Esophagus (tissue), 2 donors: ENCODE measurements around the gene PSMD2. TPM values are rescaled to one million over a fixed set of nuclear protein-coding genes. Genes with fewer than 3 reads are reported as not detected.

Experiments used
- H3K27ac ChIP-seq, 2 donors: one replicate each; pipeline ENCODE4 v1.5.1; 2013; ENCODE audit warnings: low read depth in 2 of 2, mild to moderate bottlenecking in 2 of 2, inconsistent platforms in 1 of 2, low read length in 1 of 2, moderate library complexity in 1 of 2
- H3K27me3 ChIP-seq, 2 donors: one replicate each; pipeline ENCODE4 v1.6.1; 2013; ENCODE audit warnings: low read length in 2 of 2, control low read depth in 1 of 2, mild to moderate bottlenecking in 1 of 2; ENCODE audit not compliant: insufficient read depth in 2 of 2, control insufficient read depth in 1 of 2
- H3K36me3 ChIP-seq, 2 donors: one replicate each; pipeline ENCODE4 v1.6.1; 2013; ENCODE audit warnings: low read length in 1 of 2; ENCODE audit not compliant: control insufficient read depth in 2 of 2, insufficient read depth in 2 of 2
- H3K4me1 ChIP-seq, 2 donors: one replicate each; pipeline ENCODE4 v1.6.1; 2013; ENCODE audit warnings: low read length in 1 of 2; ENCODE audit not compliant: control insufficient read depth in 2 of 2, insufficient read depth in 2 of 2
- H3K4me3 ChIP-seq, 2 donors: one replicate each; pipeline ENCODE4 v1.5.1; 2013; ENCODE audit warnings: low read length in 2 of 2, mild to moderate bottlenecking in 2 of 2, low read depth in 1 of 2, moderate library complexity in 1 of 2
- H3K9me3 ChIP-seq, 2 donors: one replicate each; pipeline ENCODE4 v1.6.1; 2013; ENCODE audit warnings: mild to moderate bottlenecking in 2 of 2, low read depth in 1 of 2, low read length in 1 of 2, moderate library complexity in 1 of 2; ENCODE audit not compliant: control insufficient read depth in 2 of 2, insufficient read depth in 1 of 2
- WGBS, 2 donors: extraction: QIAGEN DNeasy Blood & Tissue Kit; methylation state at CpG; one replicate each; pipeline ENCODE4 v1.1.7; 2013; 5-methylcytosine and 5-hydroxymethylcytosine counted together
- polyA plus RNA-seq, 2 donors: library from polyadenylated mRNA; stranded (reverse); fragments of 200-250 nt; gene quantifications; one replicate each; pipeline ENCODE4 v1.2.3, GENCODE V29; 2013
- donor health status: healthy with polysubstance abuse.
- donor health status: Bipolar disorder and iron deficiency.

The PSMD2 gene
- polyA plus RNA-seq, 2 donors = 50.1 to 156 TPM

GRCh38 chr3:184325715-184326369, 26.8 kb downstream of the PSMD2 start:
- 67 to 70% methylated on average over 6 of the region's 6 CpGs for WGBS, 2 donors
- Histone ChIP-seq H3K4me3 (no peak overlapping the region), H3K27ac (no peak overlapping the region), H3K36me3 (peaks cover 46 to 74% of the 10 kb centered on the region in 2 donors), H3K4me1 (peaks cover 0 to under 1% of the 10 kb centered on the region in 2 donors), H3K9me3 (no peaks in the 10 kb centered on the region), H3K27me3 (no peaks in the 10 kb centered on the region)

- Histone ChIP-seq H3K27ac (no peak overlapping the region), H3K4me1 (peaks cover 0 to 2% of the 10 kb centered on the region in 2 donors), H3K36me3 (peaks cover 52 to 76% of the 10 kb centered on the region in 2 donors), H3K4me3 (no peak overlapping the region), H3K27me3 (no peaks in the 10 kb centered on the region), H3K9me3 (no peaks in the 10 kb centered on the region)
- WGBS, 2 donors = 94 to 95% methylated on average over 21 of the region's 21 CpGs
Observed at GRCh38 chr3:184327171-184327570, 28.1 kb downstream of the PSMD2 start.

GRCh38 chr3:184328516-184328915, 29.5 kb downstream of the PSMD2 start:
- Histone ChIP-seq H3K27me3 (no peaks in the 10 kb centered on the region), H3K4me1 (peaks cover 0 to 2% of the 10 kb centered on the region in 2 donors), H3K36me3 (peaks cover 44 to 75% of the 10 kb centered on the region in 2 donors), H3K9me3 (no peaks in the 10 kb centered on the region), H3K27ac (no peak overlapping the region), H3K4me3 (no peak overlapping the region)
- 57 to 61% methylated on average over 3 of the region's 3 CpGs for WGBS, 2 donors

- Histone ChIP-seq H3K9me3 (no peaks in the 10 kb centered on the region), H3K36me3 (peaks cover 29 to 50% of the 10 kb centered on the region in 2 donors), H3K4me1 (peaks cover 2 to 10% of the 10 kb centered on the region in 2 donors), H3K27ac (peak overlapping the region; percentile 18 to 87), H3K4me3 (no peak overlapping the region), H3K27me3 (no peaks in the 10 kb centered on the region)
- 63 to 73% methylated on average over 10 of the region's 10 CpGs for WGBS, 2 donors
Observed at GRCh38 chr3:184332370-184333090, 33.5 kb downstream of the PSMD2 start.

GRCh38 chr3:184333190-184333589, 34.1 kb downstream of the PSMD2 start:
- WGBS, 2 donors = 79 to 86% methylated on average over 6 of the region's 6 CpGs
- H3K9me3 ChIP-seq = no peaks in the 10 kb centered on the region
- no peak overlapping the region for H3K4me3 ChIP-seq
- peaks cover 2 to 11% of the 10 kb centered on the region in 2 donors for H3K4me1 ChIP-seq
- peaks cover 24 to 45% of the 10 kb centered on the region in 2 donors for H3K36me3 ChIP-seq
- no peaks in the 10 kb centered on the region for H3K27me3 ChIP-seq
- H3K27ac ChIP-seq = peak overlapping the region; percentile 18 to 87

GRCh38 chr3:184333700-184334099, 34.7 kb downstream of the PSMD2 start:
- H3K36me3 ChIP-seq = peaks cover 19 to 40% of the 10 kb centered on the region in 2 donors
- H3K27me3 ChIP-seq = no peaks in the 10 kb centered on the region
- no peak overlapping the region for H3K4me3 ChIP-seq
- H3K9me3 ChIP-seq = no peaks in the 10 kb centered on the region
- H3K4me1 ChIP-seq = peaks cover 2 to 16% of the 10 kb centered on the region in 2 donors
- peak overlapping the region; percentile 18 to 71 for H3K27ac ChIP-seq
- 69 to 70% methylated on average over 3 of the region's 3 CpGs for WGBS, 2 donors

GRCh38 chr3:184334470-184335158, 35.6 kb downstream of the PSMD2 start:
- Histone ChIP-seq H3K9me3 (no peaks in the 10 kb centered on the region), H3K36me3 (peaks cover 19 to 36% of the 10 kb centered on the region in 2 donors), H3K27me3 (no peaks in the 10 kb centered on the region), H3K27ac (peak overlapping the region; percentile 98 to 99), H3K4me1 (peaks cover 2 to 18% of the 10 kb centered on the region in 2 donors), H3K4me3 (no peak overlapping the region)
- WGBS, 2 donors = 76 to 77% methylated on average over 15 of the region's 15 CpGs

- H3K9me3 ChIP-seq = no peaks in the 10 kb centered on the region
- peaks cover 19 to 35% of the 10 kb centered on the region in 2 donors for H3K36me3 ChIP-seq
- H3K27me3 ChIP-seq = no peaks in the 10 kb centered on the region
- H3K4me1 ChIP-seq = peaks cover 2 to 18% of the 10 kb centered on the region in 2 donors
- H3K4me3 ChIP-seq = peak overlapping the region in 1 of 2 donors; percentile 76
- 50 to 54% methylated on average over 4 of the region's 4 CpGs for WGBS, 2 donors
- peak overlapping the region; percentile 98 to 99 for H3K27ac ChIP-seq
Observed at GRCh38 chr3:184335291-184335660, 36.2 kb downstream of the PSMD2 start.

- Histone ChIP-seq H3K4me3 (peak overlapping the region; percentile 72 to 76), H3K9me3 (no peaks in the 10 kb centered on the region), H3K27me3 (no peaks in the 10 kb centered on the region), H3K4me1 (peaks cover 2 to 18% of the 10 kb centered on the region in 2 donors), H3K36me3 (peaks cover 19 to 34% of the 10 kb centered on the region in 2 donors), H3K27ac (peak overlapping the region; percentile 98 to 99)
- WGBS, 2 donors = 1% methylated on average over 57 to 77 of the region's 77 CpGs
Observed at GRCh38 chr3:184335661-184336546, 36.9 kb downstream of the PSMD2 start.
